ENCODE measurements around the gene EML1.

GRCh38 chr14:99968941-99969340, 175.7 kb downstream of the EML1 start:
- TF ChIP-seq CTCF (IDR thresholded peaks at IDR 0.05 in 8 of 11, conservative IDR thresholded peaks at IDR 0.05 in 3 of 11) (no peak), POLR2A (IDR thresholded peaks at IDR 0.05) (no peak), POLR2AphosphoS5 (IDR thresholded peaks at IDR 0.05) (no peak)

Data from spleen (tissue), 7 donors.